GM03348 (cell line): ENCODE measurements around the gene GGT5.
"Not testable (repeated sequence)": the region's sequence is repeated elsewhere in the genome, so short reads cannot be mapped to it uniquely, and the experiment has no call there.

Source experiments
- DNase-seq: peaks from one replicate; pipeline ENCODE4 v3.0.0; 2012; ENCODE audit warnings: low spot score

The GGT5 gene

GRCh38 chr22:24182900-24183246 is 62.0 kb downstream of the GGT5 start:
- not testable (repeated sequence) for DNase-seq

DNA sequence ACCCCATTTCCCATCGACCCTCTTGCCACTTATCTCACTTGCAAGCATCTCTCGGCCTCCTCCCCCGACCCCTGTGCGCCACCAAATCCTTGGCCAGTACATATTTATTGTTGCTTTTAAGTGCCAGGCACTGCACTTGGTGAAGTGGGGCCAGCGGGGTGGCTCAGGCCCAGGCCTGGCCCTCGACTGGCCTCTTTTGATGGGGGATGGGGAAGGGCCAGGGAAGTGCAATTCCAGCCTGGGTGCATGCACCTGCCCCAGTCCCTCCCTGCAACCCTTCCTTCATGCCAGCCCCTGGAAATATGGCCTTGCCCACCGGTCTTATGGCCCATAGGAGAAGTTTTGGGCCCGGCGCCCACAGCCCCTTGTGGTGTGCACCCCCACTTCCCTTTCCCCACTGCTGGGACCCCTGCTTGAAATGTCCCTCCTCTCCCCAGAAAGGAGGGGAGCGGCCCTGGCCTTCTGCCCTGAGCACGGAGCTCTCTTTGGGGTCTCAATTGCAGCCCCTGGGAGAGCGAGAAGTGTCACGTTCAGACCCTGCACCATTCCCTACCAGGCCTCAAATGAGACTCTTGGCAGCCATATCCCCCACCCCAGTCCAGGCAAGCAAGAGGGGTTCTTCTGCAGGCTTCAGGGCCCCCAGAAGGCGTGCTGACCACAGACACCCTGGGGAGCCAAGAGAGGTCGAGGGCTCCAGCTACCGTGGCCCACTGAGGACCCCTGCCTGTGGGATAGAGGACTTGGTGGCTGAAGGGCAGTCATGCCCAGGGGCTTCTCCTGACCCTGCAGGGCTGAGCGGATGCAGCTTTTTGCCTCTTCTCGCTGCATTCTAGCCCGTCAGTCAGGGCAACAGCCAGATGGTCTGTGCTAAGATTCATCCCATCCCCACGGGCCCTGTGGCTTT is 62.6 kb downstream of the GGT5 start:
- no peak for DNase-seq

DNA sequence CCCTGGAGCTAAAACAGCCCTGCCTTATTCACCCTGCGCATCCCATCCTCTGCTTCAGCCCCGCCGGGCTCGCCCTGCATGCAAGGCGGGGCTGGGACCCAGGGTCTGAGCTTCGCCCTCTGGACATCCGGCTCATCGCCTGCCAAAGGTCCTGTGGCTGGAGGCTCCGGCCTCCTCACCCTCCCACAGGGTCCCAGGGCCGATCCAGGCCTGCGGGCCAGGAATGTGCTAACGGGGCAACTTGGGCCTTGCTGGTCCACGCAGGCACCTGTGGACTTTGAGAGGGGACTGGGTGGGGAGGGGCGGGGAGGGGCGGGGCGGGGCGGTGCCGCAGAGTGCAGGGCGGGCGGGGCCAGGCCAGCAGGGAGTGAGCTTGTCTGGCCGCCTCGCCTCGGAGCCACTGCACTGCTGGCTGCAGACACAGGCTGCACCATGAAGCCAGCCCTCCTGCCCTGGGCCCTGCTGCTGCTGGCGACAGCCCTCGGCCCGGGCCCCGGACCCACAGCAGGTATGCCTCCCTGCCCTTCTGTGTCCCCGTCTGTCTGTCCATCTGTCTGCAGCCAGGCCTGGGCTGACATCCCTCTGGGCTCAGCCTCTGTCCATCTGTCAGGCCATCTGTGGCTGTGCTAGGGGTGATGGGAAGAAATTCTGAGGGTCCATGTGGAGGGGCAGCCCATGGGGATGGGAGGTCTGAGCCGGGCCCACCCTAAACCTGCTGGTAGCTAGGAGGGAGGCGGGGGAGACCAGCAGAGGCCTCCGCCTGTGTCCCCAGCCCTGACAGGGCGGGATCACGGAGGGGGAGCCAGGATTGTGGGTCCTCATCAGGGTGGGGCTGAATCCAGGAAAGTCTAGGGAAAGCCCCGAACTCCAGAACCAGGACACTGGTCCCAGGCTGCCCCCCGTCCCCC is 63.5 kb downstream of the GGT5 start, which contains the start of gene SUSD2:
Gene SUSD2, plus strand, starts transcription at position 400 of the 908 bp plus-strand sequence. Its CDS starts 33 bp downstream, at position 433.
- DNase-seq, result no peak

DNA sequence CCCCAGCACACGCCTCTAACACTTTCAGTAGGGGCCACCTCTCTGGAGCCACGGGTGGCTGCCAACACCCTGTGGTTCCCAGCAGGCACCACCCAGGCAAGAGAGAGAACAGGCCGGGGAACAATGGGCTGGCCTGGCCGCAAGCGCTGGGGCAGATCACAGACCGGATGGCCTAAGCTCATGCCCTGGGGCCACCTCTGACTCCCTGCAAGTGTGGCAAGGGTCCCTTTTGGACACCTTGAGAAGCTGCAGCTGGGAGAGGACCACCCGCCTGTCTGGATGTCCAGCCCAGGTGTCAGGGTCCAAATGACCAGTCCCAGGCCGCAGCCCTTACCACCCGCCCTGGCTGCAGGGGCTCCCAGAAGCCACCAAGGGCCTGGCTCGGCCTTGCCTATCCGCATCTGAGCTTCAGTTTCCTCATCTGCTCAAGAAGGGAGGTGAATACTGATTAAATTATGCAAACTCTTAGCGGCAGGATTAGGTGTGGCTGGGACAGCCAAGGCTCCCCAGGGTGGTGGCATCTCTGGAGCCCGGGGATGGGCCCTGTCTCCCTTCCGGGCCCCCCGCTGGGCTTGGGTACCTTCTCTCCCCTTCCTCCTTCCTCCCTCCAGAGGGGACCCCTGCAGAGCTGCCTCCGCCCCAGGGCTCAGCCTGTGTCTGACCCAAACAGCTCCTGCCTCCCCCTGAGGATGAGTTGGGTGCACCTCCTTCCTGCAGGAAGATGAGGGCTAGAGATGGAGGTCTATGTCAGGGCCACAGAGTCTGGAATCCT is 64.4 kb downstream of the GGT5 start:
- DNase-seq, result no peak

GRCh38 chr22:24179478-24180210 is 65.2 kb downstream of the GGT5 start:
- no peak for DNase-seq

DNA sequence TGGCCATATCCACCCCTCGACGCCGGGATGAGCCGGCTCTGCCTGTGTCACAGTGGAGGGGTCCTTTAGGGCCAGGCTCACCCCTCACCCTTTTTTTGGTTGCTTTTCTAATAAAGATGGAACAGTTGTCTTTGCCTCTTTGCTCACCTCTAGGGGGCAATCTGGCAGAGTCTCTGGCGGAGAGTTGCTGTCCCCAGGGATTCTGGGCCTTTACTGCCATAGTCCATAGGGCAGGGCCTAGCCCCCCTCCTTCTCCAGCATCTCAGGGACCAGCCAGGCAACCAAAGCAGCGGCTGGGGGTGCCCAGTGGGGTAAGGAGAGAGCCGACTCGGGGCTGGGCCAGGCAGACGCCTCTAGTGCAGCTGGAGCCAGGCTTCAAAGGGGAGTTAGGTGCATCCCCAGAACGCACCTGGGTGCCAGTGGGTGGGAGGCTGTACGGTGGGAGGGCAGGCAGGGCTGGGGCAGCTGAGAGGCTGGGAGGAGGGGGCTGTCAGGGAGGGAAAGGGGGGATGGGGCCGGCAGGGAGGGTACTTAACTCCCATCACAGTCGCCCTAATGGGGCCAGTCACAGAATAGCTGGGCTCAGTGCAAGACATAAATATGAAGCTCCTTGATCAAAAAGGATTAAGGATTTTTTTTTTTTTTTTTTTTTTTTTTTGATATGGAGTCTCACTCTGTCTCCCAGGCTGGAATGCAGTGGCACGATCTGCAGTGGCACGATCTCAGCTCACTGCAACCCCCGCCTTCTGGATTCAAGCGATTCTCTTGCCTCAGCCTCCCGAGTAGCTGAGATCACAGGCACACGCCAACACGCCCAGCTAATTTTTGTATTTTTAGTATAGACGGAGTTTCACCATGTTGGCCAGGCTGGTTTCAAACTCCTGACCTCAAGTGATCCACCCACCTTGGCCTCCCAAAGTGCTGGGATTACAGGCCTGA is 66.1 kb downstream of the GGT5 start:
- DNase-seq, result no peak

- DNase-seq, result no peak
Measured at GRCh38 chr22:24178021-24178431, 66.9 kb downstream of the GGT5 start.

- no peak for DNase-seq
Measured at GRCh38 chr22:24177456-24177855, 67.4 kb downstream of the GGT5 start.

DNA sequence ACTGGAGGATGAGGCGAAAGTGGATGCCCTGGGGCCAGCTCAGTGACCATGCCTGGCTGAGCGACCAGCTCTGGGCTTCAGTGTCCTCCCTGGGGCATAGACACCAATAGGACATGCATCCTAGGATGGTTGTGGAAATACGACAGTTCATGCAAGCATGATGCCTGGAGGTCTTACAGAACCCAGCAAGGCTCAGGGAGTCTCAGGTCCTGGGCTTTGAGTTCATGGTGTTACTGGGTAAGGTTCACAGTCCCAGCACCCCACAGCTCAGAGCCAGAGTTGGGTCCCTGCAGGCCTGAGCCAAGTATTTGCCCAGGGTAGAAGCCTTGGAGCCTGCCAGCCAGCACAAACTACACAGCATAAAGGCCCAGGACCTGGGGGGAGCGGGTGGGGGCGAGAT is 67.8 kb downstream of the GGT5 start:
- DNase-seq, result no peak

DNA sequence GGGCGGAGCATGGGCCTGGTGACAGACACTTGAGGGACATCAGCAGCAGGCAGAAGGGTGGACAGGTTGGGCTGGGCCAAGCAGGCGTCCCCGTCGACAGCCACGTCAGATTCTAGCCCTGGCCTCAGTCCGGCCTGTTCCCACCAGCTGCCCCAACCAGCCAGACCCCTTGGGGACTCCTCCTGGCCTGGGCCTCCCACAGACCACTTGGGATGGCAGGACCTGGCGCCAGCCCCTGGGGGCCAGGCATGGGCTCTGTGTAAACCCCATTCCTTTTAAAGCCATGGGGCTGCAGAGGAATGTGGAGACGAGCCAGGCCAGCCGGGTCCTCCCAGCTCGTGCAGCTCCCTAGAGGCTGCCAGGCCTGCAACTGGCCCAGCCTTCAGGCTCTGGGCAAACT is 68.3 kb downstream of the GGT5 start:
- DNase-seq, result no peak

DNA sequence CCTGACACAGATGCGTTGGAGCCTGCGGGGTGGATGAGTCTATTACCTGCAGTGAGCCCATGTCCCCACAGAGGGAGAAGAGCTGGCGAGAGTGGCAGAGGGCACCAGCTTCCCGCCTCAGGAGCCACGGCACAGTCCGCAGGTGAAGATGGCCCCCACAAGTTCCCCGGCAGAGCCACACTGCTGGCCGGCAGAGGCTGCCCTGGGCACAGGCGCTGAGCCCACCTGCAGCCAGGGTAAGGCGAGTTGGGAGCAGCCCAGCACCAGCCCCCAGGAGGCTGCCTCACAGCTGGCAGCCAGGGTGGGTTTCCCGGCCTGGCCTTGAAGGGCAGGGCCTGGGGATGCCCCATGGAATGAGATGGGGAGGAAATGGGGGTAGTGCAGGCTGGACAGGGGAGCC is 68.8 kb downstream of the GGT5 start:
- DNase-seq, result no peak

- DNase-seq, result peak; percentile 94
Measured at GRCh38 chr22:24175160-24175808, 69.6 kb downstream of the GGT5 start.

DNA sequence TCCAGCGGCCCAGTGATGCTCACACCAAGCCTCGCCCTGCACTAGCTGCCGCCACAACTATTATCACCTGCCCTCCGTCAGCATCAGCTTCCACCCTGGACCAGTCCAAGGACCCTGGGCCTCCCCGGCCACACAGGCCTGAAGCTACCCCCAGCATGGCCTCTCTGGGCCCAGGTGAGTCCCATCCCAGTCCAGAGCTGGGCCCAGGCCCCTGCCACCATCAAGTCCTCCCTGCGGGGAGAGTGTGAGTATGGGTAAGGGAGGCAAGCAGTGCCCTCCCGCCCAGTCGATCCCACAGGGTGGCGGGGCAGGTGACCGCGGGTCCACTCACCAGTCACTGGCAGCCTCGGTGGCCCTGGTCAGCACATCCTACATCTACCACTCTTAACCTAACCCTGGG is 73.1 kb downstream of the GGT5 start:
- DNase-seq, result no peak

- DNase-seq, result no peak
Measured at GRCh38 chr22:24170632-24171031, 74.2 kb downstream of the GGT5 start.

- DNase-seq, result no peak
Measured at GRCh38 chr22:24170188-24170587, 74.7 kb downstream of the GGT5 start.
